MCF 10A (cell line): ENCODE measurements around the gene TPSD1. TPM values are rescaled to one million over a fixed set of nuclear protein-coding genes. Genes with fewer than 3 reads are reported as not detected.

Experiments
- BruUV-seq: library from RNA; stranded (reverse); fragments of 400-500 nt; replicated peaks from 2 replicates; lab custom pipeline; 2021; lab: Mats Ljungman, UMichigan
- CTCF ChIA-PET: fragments of 300-600 bp; sonication (Branson Sonifier 250); formaldehyde crosslinking; extraction: SDS; loops from one replicate; lab custom pipeline; 2021; ENCODE audit warnings: antibody characterized with exemption, inconsistent platforms; lab: Yijun Ruan, JAX
- POLR2A ChIA-PET: fragments of 300-600, 350-650 bp; sonication (Branson Sonifier 250); formaldehyde crosslinking; extraction: SDS; loops from one replicate; lab custom pipeline; 2020; ENCODE audit warnings: antibody characterized with exemption, inconsistent platforms; lab: Yijun Ruan, JAX
- DNase-seq: peaks from one replicate; pipeline ENCODE4 v3.0.0-alpha.2; 2018; ENCODE audit not compliant: unreplicated experiment
- H3K27ac Mint-ChIP-seq: one replicate; pipeline ENCODE4 v1.8.0; 2022; ENCODE audit warnings: mild to moderate bottlenecking, low read depth, mixed read lengths; ENCODE audit not compliant: unreplicated experiment
- H3K27me3 Mint-ChIP-seq: one replicate; pipeline ENCODE4 v1.8.0; 2022; ENCODE audit warnings: mixed read lengths; ENCODE audit not compliant: insufficient read depth, unreplicated experiment
- H3K36me3 Mint-ChIP-seq: one replicate; pipeline ENCODE4 v1.8.0; 2022; ENCODE audit warnings: mild to moderate bottlenecking, moderate library complexity, mixed read lengths; ENCODE audit not compliant: insufficient read depth, unreplicated experiment
- H3K4me1 Mint-ChIP-seq: one replicate; pipeline ENCODE4 v1.8.0; 2022; ENCODE audit warnings: mixed read lengths; ENCODE audit not compliant: insufficient read depth, unreplicated experiment
- H3K4me3 Mint-ChIP-seq: one replicate; pipeline ENCODE4 v1.8.0; 2022; ENCODE audit warnings: mild to moderate bottlenecking, moderate library complexity, mixed read lengths; ENCODE audit not compliant: unreplicated experiment
- H3K9me3 Mint-ChIP-seq: one replicate; pipeline ENCODE4 v1.8.0; 2022; ENCODE audit warnings: mixed read lengths; ENCODE audit not compliant: unreplicated experiment
- CTCF ChIP-seq: fragments of 200-600 bp; IDR thresholded peaks from one replicate; pipeline ENCODE4 v1.8.0; 2022; ENCODE audit warnings: antibody characterized with exemption, mild to moderate bottlenecking; ENCODE audit not compliant: unreplicated experiment
- intact Hi-C: fragments of 100-400 bp; cut with micrococcal nuclease; formaldehyde crosslinking; loops from 2 replicates; pipeline ENCODE4 v1.14.1; 2022
- total RNA-seq: library from RNA; stranded (reverse); gene quantifications from 2 replicates; pipeline ENCODE4 v1.2.3, GENCODE V29; 2022

The TPSD1 gene
- total RNA-seq, 1 experiment from 2014 or later: not detected

DNA sequence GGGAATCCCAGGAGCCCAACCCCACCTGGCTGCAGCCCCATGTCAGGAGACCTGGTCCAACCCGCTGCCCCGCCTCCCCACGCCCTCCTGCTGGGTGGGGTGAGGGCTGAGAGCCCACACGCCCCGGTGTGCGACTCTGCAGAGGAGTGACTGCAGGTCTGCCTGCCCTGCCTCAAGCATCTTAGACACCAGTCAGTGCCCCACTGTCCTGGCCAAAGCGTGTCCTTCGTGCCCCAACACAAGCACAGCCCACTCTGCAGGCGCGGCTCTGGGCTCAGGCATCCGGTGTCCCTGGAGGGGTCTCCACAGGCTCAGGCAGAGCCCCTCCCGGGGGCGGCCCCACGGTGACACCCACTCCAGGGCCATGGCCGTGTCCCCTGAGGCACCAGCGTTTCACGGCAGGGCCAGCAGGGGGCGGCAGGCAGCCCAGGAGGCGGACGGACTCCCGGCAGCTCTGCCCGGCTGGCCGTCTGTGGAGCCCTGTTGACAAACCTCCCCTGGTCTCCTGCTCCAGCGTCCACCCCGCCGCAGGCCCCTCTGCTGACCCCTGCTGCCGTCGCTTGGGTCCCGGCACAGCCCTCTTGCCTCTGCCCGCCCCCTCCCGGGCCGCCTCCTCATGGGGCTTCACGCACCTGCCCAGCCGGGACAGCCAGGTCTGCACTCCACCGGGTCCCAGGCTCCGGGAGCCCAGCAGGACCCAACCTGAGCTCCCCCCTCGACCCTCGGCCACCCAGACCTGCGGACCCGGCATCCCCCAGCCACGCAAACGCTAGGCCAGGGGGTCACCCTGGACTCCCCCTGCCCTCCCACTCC, 45.0 kb downstream of the TPSD1 start:
- ChIA-PET CTCF (interaction anchor here (0.6 to 1.0 kb wide), 4 partner anchors 23 to 840 kb away, joined by 3 to 5 read pairs (median 3); no protein-coding TSS in a partner anchor), POLR2A (no interaction called here)
- no peak overlapping the region for H3K27ac Mint-ChIP-seq
- H3K9me3 Mint-ChIP-seq: no peaks in the 10 kb centered on the region
- DNase-seq: peak; percentile 45
- H3K4me1 Mint-ChIP-seq: peaks cover 16% of the 10 kb centered on the region
- H3K27me3 Mint-ChIP-seq: no peaks in the 10 kb centered on the region
- BruUV-seq: no TSS peak
- intact Hi-C loops: loop anchor here (10.0 kb wide), 1 partner anchor 124 kb away; the partner anchor contains the start of gene UQCC4
- peak; percentile 88 for TF ChIP-seq CTCF
- H3K4me3 Mint-ChIP-seq: no peak overlapping the region
- peaks cover 6% of the 10 kb centered on the region for H3K36me3 Mint-ChIP-seq

DNA sequence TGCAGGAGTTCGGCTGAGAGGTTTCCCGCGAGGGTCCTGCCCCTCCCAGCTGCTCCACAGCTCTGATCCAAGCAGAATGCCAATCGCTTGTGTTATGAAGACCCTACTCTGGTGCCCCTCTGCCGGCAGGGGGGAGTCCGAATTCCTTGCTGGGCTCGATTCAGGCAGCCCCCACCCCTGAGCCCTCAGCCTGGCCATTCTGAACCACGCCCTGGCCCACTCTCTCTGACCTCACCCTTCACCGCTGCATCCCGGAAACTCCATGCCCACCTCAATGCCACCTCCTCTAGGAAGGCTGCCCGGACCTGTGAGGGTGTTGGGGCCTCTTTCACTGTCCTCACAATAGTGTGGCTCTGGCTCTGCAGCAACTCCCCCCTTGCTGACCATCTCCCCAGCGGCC, 45.7 kb downstream of the TPSD1 start:
- no peak for TF ChIP-seq CTCF
- H3K4me1 Mint-ChIP-seq: peaks cover 16% of the 10 kb centered on the region
- no peak overlapping the region for H3K27ac Mint-ChIP-seq
- intact Hi-C loops: loop anchor here (10.0 kb wide), 1 partner anchor 123 kb away; the partner anchor contains the start of gene UQCC4
- no TSS peak for BruUV-seq
- H3K27me3 Mint-ChIP-seq: no peaks in the 10 kb centered on the region
- no peaks in the 10 kb centered on the region for H3K9me3 Mint-ChIP-seq
- CTCF ChIA-PET: interaction anchor here (0.6 to 0.7 kb wide), 2 partner anchors 22 to 60 kb away, joined by 3 to 5 read pairs; no protein-coding TSS in a partner anchor
- H3K36me3 Mint-ChIP-seq: peaks cover 6% of the 10 kb centered on the region
- no peak overlapping the region for H3K4me3 Mint-ChIP-seq
- POLR2A ChIA-PET: no interaction called here
- no peak for DNase-seq

DNA sequence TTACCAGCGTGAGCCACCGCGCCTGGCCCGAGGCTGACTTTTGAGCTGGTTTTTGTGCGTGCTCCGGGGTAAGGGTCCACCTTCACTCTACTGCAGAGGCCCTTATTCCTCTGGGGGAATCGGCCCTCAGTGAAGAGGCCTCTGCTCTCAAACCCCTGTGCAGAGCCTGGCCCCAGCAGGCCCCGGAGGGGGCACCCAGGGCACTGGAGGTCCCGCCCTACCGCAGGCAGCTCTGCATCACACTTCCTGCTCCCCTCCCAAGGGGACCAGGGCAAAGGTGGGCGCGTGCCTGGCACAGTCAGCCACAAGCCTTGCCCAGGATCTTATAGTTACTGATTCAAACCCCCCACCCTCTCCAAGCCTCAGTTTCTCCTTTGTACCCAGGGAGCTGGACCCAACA, 50.0 kb downstream of the TPSD1 start:
- no peak for DNase-seq
- no peaks in the 10 kb centered on the region for H3K27me3 Mint-ChIP-seq
- H3K27ac Mint-ChIP-seq: no peak overlapping the region
- CTCF ChIA-PET: no interaction called here
- TF ChIP-seq CTCF: no peak
- H3K4me1 Mint-ChIP-seq: peaks cover 14% of the 10 kb centered on the region
- H3K9me3 Mint-ChIP-seq: no peaks in the 10 kb centered on the region
- H3K4me3 Mint-ChIP-seq: no peak overlapping the region
- intact Hi-C loops: loop anchor here (10.0 kb wide), 1 partner anchor 119 kb away; the partner anchor contains the start of gene UQCC4
- POLR2A ChIA-PET: interaction anchor here (0.9 to 1.7 kb wide), 2 partner anchors 9 to 115 kb away, joined by 3 read pairs; partner anchors contain the start of gene UQCC4
- no TSS peak for BruUV-seq
- no peaks in the 10 kb centered on the region for H3K36me3 Mint-ChIP-seq

- Mint-ChIP-seq H3K4me1 (peaks cover 19% of the 10 kb centered on the region), H3K9me3 (no peaks in the 10 kb centered on the region), H3K4me3 (no peak overlapping the region), H3K27ac (no peak overlapping the region), H3K36me3 (no peaks in the 10 kb centered on the region), H3K27me3 (no peaks in the 10 kb centered on the region)
- POLR2A ChIA-PET: interaction anchor here (0.9 to 1.7 kb wide), 2 partner anchors 9 to 114 kb away, joined by 3 read pairs; partner anchors contain the start of gene UQCC4
- CTCF ChIA-PET: no interaction called here
- TF ChIP-seq CTCF: no peak
- intact Hi-C loops: loop anchor here (10.0 kb wide), 1 partner anchor 118 kb away; the partner anchor contains the start of gene UQCC4
- DNase-seq: no peak
- no TSS peak for BruUV-seq
Observed at GRCh38 chr16:1306334-1306733, 50.5 kb downstream of the TPSD1 start.
